Measurements from ENCODE around the gene NOSTRIN.

The NOSTRIN gene

DNA sequence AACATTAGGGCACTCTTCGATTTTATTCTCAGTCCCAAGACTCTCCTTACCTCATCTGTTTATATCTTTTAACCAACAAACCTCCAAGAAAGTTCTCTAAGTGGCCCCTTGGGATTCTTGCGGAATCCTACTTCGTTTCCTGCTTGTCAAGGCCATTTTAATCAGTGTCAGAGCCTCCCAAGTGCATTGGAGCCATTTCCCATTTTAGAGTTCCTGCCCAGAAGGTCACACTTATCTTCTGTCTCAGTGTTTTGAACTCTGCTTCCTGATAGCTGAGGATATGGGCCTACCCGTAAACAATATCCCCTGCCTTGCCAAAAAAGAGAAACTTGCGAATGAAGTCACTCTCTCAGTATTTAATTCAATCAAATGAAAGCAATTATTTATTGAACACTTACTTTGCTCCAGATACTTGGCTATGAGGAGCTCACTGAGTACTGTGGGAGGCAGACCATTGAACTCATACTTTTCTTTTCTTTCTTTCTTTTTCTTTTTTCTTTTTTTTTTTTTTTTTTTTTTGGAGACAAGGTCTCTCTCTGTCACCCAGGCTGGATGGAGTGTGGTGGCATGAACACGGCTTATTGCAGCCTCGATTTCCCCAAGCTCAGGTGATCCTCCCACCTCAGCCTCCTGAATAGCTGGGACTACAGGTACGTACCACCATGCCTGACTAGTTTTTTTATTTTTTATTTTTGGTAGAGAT is 5.7 kb upstream of the NOSTRIN start:
- DNase-seq (ENCODE audit: low spot score) = no peak
- TF ChIP-seq, protein P1, sequence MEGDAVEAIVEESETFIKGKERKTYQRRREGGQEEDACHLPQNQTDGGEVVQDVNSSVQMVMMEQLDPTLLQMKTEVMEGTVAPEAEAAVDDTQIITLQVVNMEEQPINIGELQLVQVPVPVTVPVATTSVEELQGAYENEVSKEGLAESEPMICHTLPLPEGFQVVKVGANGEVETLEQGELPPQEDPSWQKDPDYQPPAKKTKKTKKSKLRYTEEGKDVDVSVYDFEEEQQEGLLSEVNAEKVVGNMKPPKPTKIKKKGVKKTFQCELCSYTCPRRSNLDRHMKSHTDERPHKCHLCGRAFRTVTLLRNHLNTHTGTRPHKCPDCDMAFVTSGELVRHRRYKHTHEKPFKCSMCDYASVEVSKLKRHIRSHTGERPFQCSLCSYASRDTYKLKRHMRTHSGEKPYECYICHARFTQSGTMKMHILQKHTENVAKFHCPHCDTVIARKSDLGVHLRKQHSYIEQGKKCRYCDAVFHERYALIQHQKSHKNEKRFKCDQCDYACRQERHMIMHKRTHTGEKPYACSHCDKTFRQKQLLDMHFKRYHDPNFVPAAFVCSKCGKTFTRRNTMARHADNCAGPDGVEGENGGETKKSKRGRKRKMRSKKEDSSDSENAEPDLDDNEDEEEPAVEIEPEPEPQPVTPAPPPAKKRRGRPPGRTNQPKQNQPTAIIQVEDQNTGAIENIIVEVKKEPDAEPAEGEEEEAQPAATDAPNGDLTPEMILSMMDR (conservative IDR thresholded peaks at IDR 0.05; ENCODE audit: low read depth) = no peak
- H3K27ac ChIP-seq = no peak overlapping the region
- POLR2A ChIA-PET (ENCODE audit: low non-redundant PET) = no interaction called here
- CTCF ChIA-PET = interaction anchor here (0.7 kb wide), 2 partner anchors 17 to 87 kb away, joined by 4 to 6 read pairs; no protein-coding TSS in a partner anchor

DNA sequence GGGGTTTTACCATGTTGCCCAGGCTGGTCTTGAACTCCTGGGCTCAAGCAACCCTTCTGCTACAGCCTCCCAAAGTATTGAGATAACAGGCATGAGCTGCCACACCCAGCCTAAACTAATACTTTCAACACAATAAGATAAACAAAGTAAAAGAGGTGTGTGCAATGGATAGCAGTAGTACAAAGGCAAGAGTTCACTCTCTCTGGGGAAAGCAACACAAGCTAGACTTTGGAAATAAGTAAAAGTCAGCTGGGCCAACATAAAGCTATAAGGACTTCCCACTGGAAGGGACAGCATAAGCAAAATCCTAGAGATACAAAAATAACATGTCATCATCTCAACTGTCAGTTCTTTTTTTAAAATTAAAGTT is 5.2 kb upstream of the NOSTRIN start:
- ChIA-PET POLR2A (ENCODE audit: low non-redundant PET) (no interaction called here), CTCF (interaction anchor here (0.6 to 0.7 kb wide), 2 partner anchors 17 to 691 kb away, joined by 3 to 6 read pairs; no protein-coding TSS in a partner anchor)
- no peak overlapping the region for H3K27ac ChIP-seq
- DNase-seq (ENCODE audit: low spot score) = no peak
- TF ChIP-seq, protein P1 (conservative IDR thresholded peaks at IDR 0.05; ENCODE audit: low read depth) = no peak

DNA sequence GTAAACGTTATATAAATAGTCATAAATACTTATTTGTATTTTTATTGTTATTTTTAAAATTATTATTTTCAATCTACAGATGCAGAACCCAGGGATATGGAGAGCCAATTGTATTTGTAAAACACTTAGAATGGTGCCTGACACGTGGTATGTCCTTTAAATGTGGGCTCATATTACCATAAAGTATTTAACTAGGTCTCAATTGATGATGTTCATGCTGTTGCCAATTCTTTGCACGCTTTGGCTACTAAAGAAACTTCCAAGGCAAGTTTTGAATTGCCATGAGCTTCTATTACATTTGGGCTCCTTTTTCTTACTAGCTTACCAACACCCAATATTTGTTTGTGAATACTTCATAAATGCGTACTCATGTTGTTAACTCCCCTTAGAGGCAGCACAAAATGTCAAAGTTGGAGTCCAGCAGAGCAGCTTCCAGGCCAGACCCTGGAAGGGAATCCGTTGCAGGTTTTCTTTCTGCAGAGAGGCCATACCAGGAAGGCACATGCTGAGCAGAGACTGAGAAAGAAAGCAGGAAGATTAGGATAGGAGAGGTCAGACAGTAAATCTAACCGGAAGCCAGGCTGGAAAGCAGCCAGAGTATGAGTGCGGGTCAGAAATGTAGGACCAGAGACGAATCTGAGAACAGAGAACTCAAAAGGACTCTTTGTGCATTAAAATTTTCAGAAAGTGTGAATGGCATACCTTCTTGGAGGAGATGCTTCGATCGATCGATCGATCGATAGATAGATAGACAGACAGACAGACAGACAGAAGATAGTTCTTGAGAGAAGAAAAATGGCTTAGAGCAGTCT is 4.2 kb upstream of the NOSTRIN start:
- H3K27ac ChIP-seq = no peak overlapping the region
- TF ChIP-seq, protein P1 (conservative IDR thresholded peaks at IDR 0.05; ENCODE audit: low read depth) = no peak
- DNase-seq (ENCODE audit: low spot score) = no peak
- CTCF ChIA-PET = no interaction called here
- POLR2A ChIA-PET (ENCODE audit: low non-redundant PET) = no interaction called here

DNA sequence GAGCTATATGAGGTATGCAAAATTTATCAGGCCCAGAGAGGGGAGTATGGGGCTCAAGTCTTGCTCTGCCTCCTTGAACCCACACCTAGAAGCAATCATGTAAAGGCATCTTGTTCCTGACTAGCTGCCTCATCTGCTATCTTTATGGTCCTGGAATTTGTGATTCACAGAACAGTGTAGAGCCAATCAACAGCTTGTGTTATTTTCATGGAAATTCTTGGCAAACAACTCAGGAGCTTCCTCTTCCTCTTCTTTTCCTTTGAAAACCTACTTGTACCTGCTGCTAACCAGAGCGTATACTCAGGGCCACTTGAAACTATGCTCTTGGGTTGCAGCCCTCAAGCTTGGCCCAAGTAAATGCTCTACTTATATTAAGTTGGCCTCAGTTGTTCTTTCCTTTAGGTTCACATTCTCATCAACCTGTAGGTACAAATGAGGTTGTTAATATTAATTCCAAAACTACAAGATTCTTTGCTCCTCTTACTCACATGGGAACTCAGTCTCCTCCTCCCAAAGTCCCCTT is 3.5 kb upstream of the NOSTRIN start:
- POLR2A ChIA-PET (ENCODE audit: low non-redundant PET) = no interaction called here
- no peak overlapping the region for H3K27ac ChIP-seq
- DNase-seq (ENCODE audit: low spot score) = no peak
- TF ChIP-seq, protein P1 (conservative IDR thresholded peaks at IDR 0.05; ENCODE audit: low read depth) = no peak
- CTCF ChIA-PET = no interaction called here

DNA sequence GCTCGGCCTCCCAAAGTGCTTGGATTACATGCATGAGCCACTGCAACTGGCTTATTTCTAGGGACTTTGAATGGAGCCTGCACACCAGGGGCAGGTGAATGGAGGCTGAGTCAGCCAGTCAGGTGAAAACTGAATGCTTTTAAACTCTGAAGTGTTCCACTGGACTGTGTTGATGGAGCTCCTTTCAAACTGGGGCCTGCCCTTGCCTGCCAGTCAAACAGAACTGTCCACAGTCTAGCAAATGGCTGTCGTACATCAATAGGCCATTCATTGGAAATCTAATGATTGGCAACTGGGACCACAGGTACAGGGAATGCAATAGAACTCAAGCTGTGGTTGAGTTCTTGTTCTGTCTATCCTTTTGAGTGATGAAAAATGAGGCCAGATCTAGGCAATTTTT is 966 bp upstream of the NOSTRIN start:
- ChIA-PET POLR2A (ENCODE audit: low non-redundant PET) (no interaction called here), CTCF (no interaction called here)
- H3K27ac ChIP-seq = no peak overlapping the region
- no peak for DNase-seq (ENCODE audit: low spot score)
- TF ChIP-seq, protein P1 (conservative IDR thresholded peaks at IDR 0.05; ENCODE audit: low read depth) = no peak

DNA sequence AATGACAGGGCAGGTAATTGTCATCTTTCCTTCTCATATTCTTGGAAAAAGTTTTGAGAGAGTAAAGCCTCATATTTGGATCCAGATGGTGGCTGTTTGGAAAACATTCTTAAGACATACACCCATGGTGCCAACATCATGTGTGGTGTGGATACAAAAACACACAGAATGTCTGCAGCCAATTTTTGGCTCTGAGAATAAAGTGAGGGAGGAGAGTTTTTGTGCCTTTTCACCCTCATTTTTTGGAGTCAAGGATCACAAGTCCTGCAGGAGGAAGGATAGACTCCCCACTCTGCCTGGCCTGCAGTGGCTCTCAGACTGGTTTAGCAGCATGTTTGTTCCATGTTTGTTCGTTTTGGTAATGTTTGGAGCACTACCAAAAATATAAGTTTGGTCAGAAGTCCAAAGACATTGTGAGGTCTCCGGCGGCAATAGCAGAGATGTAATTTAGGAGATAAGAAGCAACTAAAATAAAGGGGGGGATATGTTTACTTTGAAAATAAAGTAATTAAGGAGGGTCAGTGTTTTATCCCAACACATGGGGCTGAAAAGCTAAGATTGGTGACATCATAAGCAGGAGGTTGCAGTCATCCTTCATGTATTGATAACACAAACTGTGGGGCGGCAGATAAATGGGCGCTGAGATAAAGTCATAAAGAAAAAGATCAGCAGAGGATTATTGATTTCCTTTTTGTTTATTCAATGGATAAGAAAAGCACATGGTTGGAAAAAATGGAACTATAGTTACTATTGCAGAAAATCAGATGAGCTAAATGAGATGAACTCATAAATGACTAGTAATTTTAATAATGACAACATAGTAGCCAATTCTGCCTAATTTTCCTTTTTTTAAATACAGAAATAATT is 655 bp downstream of the NOSTRIN start:
- H3K27ac ChIP-seq = no peak overlapping the region
- CTCF ChIA-PET = interaction anchor here (0.6 kb wide), 1 partner anchor 12 kb away, joined by 4 read pairs; no protein-coding TSS in a partner anchor
- TF ChIP-seq, protein P1 (conservative IDR thresholded peaks at IDR 0.05; ENCODE audit: low read depth) = no peak
- DNase-seq (ENCODE audit: low spot score) = no peak
- POLR2A ChIA-PET (ENCODE audit: low non-redundant PET) = no interaction called here
